GM13977 (cell line): Measurements from ENCODE around the gene VARS2.
"Not testable (repeated sequence)": the region's sequence is repeated elsewhere in the genome, so short reads cannot be mapped to it uniquely, and the experiment has no call there.

Experiments
- DNase-seq: peaks from one replicate; pipeline ENCODE4 v3.0.0; 2012; ENCODE audit warnings: low spot score
- in situ Hi-C: fragments of 300-500 bp; cut with MboI; formaldehyde crosslinking; loops from one replicate; pipeline ENCODE4 v1.12.0; 2022; ENCODE audit warnings: low sequenced_read_pairs, low pct_unique_long_range_greater_than_20kb, mixed read lengths, inconsistent platforms; ENCODE audit not compliant: unreplicated experiment
- TF ChIP-seq, protein P1 (sequence below): IDR thresholded peaks from 2 replicates; pipeline ENCODE4 v1.5.1; 2012; ENCODE audit warnings: mild to moderate bottlenecking, control low read depth; ENCODE audit not compliant: insufficient read depth; ENCODE audit errors: extremely low read depth, missing control alignments

The VARS2 gene

DNA sequence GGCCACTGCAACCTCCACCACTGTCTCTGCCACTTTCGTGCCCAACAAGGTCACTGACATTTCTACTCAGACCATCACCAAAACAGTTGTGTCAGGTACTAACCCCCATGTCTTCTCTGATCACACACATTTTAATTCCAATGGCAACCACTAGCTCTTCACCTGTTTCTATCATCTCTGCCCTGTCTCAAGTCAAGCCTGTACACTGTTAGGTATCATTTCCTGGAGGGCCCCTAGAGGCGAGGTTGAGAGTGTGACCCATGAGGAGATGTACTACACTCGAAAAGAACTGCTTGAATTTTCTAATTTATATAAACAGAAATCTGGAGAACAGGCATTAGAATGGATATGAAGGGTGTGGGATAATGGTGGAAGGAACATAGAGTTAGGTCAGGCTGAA, 52.1 kb downstream of the VARS2 start:
- no peak for DNase-seq
- in situ Hi-C loops = no loop called here
- TF ChIP-seq, protein P1, sequence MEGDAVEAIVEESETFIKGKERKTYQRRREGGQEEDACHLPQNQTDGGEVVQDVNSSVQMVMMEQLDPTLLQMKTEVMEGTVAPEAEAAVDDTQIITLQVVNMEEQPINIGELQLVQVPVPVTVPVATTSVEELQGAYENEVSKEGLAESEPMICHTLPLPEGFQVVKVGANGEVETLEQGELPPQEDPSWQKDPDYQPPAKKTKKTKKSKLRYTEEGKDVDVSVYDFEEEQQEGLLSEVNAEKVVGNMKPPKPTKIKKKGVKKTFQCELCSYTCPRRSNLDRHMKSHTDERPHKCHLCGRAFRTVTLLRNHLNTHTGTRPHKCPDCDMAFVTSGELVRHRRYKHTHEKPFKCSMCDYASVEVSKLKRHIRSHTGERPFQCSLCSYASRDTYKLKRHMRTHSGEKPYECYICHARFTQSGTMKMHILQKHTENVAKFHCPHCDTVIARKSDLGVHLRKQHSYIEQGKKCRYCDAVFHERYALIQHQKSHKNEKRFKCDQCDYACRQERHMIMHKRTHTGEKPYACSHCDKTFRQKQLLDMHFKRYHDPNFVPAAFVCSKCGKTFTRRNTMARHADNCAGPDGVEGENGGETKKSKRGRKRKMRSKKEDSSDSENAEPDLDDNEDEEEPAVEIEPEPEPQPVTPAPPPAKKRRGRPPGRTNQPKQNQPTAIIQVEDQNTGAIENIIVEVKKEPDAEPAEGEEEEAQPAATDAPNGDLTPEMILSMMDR = no peak

DNA sequence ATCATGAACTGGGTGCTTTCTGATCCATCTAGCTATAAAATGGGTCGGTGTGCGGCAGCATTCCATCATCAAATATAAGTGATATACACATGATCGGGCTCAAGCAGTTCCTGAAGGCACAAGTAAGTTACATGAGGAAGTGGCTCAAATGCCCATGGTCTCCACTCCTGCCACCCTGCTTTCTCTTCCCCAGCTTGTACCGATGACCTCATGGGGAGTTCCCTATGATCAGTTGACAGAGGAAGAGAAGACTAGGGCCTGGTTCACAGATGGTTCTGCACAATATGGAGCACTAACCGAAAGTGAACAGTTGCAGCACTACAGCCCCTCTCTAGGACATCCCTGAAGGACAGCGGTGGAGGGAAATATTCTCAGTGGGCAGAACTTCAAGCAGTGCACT, 55.1 kb downstream of the VARS2 start:
- DNase-seq, in situ Hi-C loops: not testable (repeated sequence)

DNA sequence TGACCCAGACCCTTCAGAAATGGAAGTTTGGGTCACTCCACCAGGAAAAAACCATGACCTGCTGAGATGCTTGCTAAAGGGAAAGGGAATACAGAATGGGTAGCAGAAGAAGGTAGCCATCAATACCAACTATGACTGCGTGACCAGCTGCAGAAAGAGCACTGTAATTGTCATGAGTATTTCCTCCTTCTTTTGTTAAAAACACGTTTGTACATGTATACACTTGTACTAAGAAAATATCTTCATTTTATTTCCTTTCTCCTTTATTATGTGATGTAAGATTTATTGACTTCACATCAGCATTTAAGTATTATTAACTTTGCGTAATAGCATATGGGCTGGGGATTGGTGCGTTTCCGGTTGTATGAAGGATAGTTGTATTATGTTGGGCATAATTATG, 56.9 kb downstream of the VARS2 start:
- no peak for DNase-seq
- in situ Hi-C loops = no loop called here
- TF ChIP-seq, protein P1 = no peak

DNA sequence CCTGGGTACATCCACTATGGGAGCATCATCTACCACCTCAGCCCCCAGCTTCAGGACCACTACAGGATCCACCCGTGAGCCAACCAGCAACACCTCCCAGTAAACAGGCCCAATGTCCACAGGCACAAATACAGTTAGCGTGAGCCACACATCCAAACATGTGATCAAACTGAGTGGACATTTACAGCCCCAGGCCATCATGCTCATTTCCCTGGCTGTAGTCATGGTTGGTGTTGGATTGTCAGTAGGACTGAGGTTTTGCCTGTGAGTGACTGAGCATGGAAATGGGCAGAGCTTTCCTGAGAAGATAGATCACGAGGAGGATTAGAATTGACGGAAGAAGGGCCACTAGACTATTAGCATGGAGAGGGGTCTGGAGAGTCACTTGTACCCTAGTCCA, 58.8 kb downstream of the VARS2 start:
- in situ Hi-C loops = no loop called here
- DNase-seq = no peak
- TF ChIP-seq, protein P1 = no peak

DNA sequence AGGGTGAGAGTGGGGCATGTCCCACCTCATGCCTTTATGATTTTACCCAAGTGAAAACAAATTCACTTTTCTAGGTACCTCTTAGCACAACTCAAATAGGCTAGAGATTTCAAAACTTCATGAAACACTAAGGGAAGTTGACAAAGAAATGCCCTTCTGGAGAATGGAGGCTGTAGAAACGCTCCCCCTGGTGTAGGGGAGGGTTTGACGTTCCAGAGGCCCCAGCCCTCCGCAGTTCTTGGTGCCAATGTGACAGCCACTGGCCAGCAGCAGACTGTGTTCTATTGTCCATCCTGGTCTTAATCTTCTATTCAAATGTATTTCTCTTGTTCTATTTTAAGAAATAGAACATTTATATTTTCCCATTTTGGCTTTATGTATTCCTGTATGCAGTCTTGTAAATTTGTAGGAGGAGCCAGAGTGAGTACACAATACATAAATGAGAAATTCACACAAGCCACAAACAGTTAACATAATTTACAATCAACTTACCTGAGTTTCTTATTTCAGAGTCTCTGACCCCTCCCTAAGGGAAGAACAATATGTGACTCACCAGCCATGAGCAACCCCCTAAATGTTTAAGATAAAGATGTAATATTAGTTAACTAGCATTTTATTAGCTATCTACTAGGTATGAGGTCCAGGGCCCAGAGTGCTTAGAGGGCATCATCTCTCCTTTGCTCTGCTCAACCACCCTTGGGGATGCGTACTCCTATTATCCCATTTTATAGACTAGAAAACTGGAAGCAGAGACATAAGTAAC, 60.6 kb downstream of the VARS2 start:
- in situ Hi-C loops = no loop called here
- no peak for DNase-seq
- TF ChIP-seq, protein P1 = no peak
